ENCODE results near the gene SF3B4.
"Not testable (repeated sequence)": the region's sequence is repeated elsewhere in the genome, so short reads cannot be mapped to it uniquely, and the experiment has no call there.

GRCh38 chr1:149887196-149887455 lies 40.5 kb downstream of the SF3B4 start:
- TF ChIP-seq CTCF (conservative IDR thresholded peaks at IDR 0.05); ZFX (IDR thresholded peaks at IDR 0.05): not testable (repeated sequence)
